Liver (tissue), 9 donors: Measurements from ENCODE around the gene LIFR. TPM values are rescaled to one million over a fixed set of nuclear protein-coding genes. Genes with fewer than 3 reads are reported as not detected.
"Not testable (repeated sequence)": the region's sequence is repeated elsewhere in the genome, so short reads cannot be mapped to it uniquely, and the experiment has no call there.

Experiments
- DNase-seq: peaks from one replicate; pipeline ENCODE4 v3.0.0-alpha.2; 2017; ENCODE audit warnings: low spot score
- H3K27ac ChIP-seq, 2 donors: one replicate each; pipeline ENCODE4 v1.7.0; 2013; ENCODE audit warnings: inconsistent platforms in 2 of 2, low read length in 2 of 2, control low read depth in 1 of 2, low read depth in 1 of 2, mild to moderate bottlenecking in 1 of 2
- H3K27me3 ChIP-seq, 4 donors: one replicate each; pipeline versions ENCODE4 v1.6.1 to v1.7.0; 2013; ENCODE audit warnings: low read length in 3 of 4, inconsistent platforms in 1 of 4, mild to moderate bottlenecking in 1 of 4, moderate library complexity in 1 of 4; ENCODE audit not compliant: control insufficient read depth in 4 of 4, insufficient read depth in 4 of 4
- H3K36me3 ChIP-seq, 4 donors: one replicate each; pipeline versions ENCODE4 v1.6.1 to v1.7.0; 2013; ENCODE audit warnings: low read length in 3 of 4, mild to moderate bottlenecking in 3 of 4, low read depth in 1 of 4, moderate library complexity in 1 of 4; ENCODE audit not compliant: control insufficient read depth in 4 of 4, insufficient read depth in 3 of 4
- H3K4me1 ChIP-seq, 4 donors: one replicate each; pipeline versions ENCODE4 v1.6.1 to v1.7.0; 2013; ENCODE audit warnings: low read length in 3 of 4, mild to moderate bottlenecking in 3 of 4, moderate library complexity in 1 of 4; ENCODE audit not compliant: control insufficient read depth in 4 of 4, insufficient read depth in 4 of 4
- H3K4me3 ChIP-seq, 3 donors: one replicate each; pipeline versions ENCODE4 v1.6.1 to v1.7.0; 2013; ENCODE audit warnings: low read length in 3 of 3, control low read depth in 1 of 3, low read depth in 1 of 3, mild to moderate bottlenecking in 1 of 3
- H3K9ac ChIP-seq, 2 donors: one replicate each; pipeline ENCODE4 v1.7.0; 2013; ENCODE audit warnings: low read length in 2 of 2, mild to moderate bottlenecking in 2 of 2, moderate library complexity in 2 of 2, control low read depth in 1 of 2, low read depth in 1 of 2
- H3K9me3 ChIP-seq, 4 donors: one replicate each; pipeline versions ENCODE4 v1.6.1 to v1.7.0; 2013; ENCODE audit warnings: low read length in 3 of 4; ENCODE audit not compliant: control insufficient read depth in 4 of 4
- ATF3 ChIP-seq: IDR thresholded peaks from 2 replicates; pipeline ENCODE4 v1.6.1; 2016; ENCODE audit warnings: antibody characterized with exemption
- EGR1 ChIP-seq, 2 donors: IDR thresholded peaks; 2 replicates each; pipeline ENCODE4 v1.6.1; 2016 to 2018; ENCODE audit warnings: antibody characterized with exemption in 2 of 2, low read depth in 2 of 2
- FOXA2 ChIP-seq: IDR thresholded peaks from 2 replicates; pipeline ENCODE4 v1.6.1; 2016; ENCODE audit warnings: antibody characterized with exemption
- GABPA ChIP-seq, 2 donors: IDR thresholded peaks in 1 of 2; conservative IDR thresholded peaks in 1 of 2; 2 replicates each; pipeline ENCODE4 v1.6.1; 2016; ENCODE audit warnings: antibody characterized with exemption in 2 of 2, mild to moderate bottlenecking in 1 of 2, moderate library complexity in 1 of 2
- HNF4A ChIP-seq, 2 donors: conservative IDR thresholded peaks; 2 replicates each; pipeline ENCODE4 v1.6.1; 2016; ENCODE audit warnings: antibody characterized with exemption in 2 of 2, mild to moderate bottlenecking in 2 of 2
- NR2F2 ChIP-seq: IDR thresholded peaks from 2 replicates; pipeline ENCODE4 v1.6.1; 2016; ENCODE audit warnings: antibody characterized with exemption
- REST ChIP-seq: IDR thresholded peaks from 2 replicates; pipeline ENCODE4 v1.6.1; 2016; ENCODE audit warnings: antibody characterized with exemption, mild to moderate bottlenecking
- RXRA ChIP-seq, 2 donors: IDR thresholded peaks; 2 replicates each; pipeline ENCODE4 v1.6.1; 2017 to 2018; ENCODE audit warnings: antibody characterized with exemption in 2 of 2, mild to moderate bottlenecking in 1 of 2
- ZBTB33 ChIP-seq: IDR thresholded peaks from 2 replicates; pipeline ENCODE4 v1.6.1; 2016; ENCODE audit warnings: antibody characterized with exemption
- WGBS: extraction: QIAGEN DNeasy Blood & Tissue Kit; methylation state at CpG from one replicate; pipeline ENCODE4 v1.1.7; 2013; 5-methylcytosine and 5-hydroxymethylcytosine counted together
- polyA plus RNA-seq, 2 donors: library from polyadenylated mRNA; stranded (reverse) in 1 of 2; unstranded in 1 of 2; fragments of 200-250 nt in 1 of 2; fragments of >200 nt in 1 of 2; fragmentation: Nextera tagmentation in 1 of 2; extraction: Ambion mirVana in 1 of 2; gene quantifications; one replicate each; pipeline versions ENCODE4 v1.2.1 to v1.2.3, GENCODE V29; 2013 to 2015
- total RNA-seq, 2 donors: library from RNA; depleted of rRNA; stranded (reverse); fragments of >200 nt; gene quantifications; one replicate each; pipeline ENCODE4 v1.2.3, GENCODE V29; 2014
- donor health status: healthy.
- donor health status: healthy.
- donor health status: healthy.
- donor health status: healthy.
- donor health status: healthy.

LIFR gene
- total and polyA plus RNA-seq, 4 donors, result 10.5 to 79.7 (median 32.8) TPM

- peaks cover 0 to 3% (median under 1%) of the 10 kb centered on the region in 4 donors for H3K9me3 ChIP-seq
- no peak overlapping the region for H3K27ac ChIP-seq
- no peak overlapping the region for H3K9ac ChIP-seq
- WGBS, result 84% methylated on average over 3 of the region's 3 CpGs
- DNase-seq, result no peak
- H3K36me3 ChIP-seq, result peaks cover 0 to 3% (median under 1%) of the 10 kb centered on the region in 4 donors
- TF ChIP-seq RXRA (IDR thresholded peaks at IDR 0.05) (no peak), GABPA (IDR thresholded peaks at IDR 0.05 in 1 of 2, conservative IDR thresholded peaks at IDR 0.05 in 1 of 2) (no peak), FOXA2 (no peak), HNF4A (conservative IDR thresholded peaks at IDR 0.05) (no peak), ATF3 (no peak), NR2F2 (no peak), EGR1 (IDR thresholded peaks at IDR 0.05; ENCODE audit: low read depth in 2 of 2) (no peak)
- no peak overlapping the region for H3K4me3 ChIP-seq
- H3K27me3 ChIP-seq, result peaks cover 0 to 2% (median 0%) of the 10 kb centered on the region in 4 donors
- H3K4me1 ChIP-seq, result no peaks in the 10 kb centered on the region
These were observed 32.4 kb downstream of the LIFR start for GRCh38 chr5:38524022-38524421.

- H3K9ac ChIP-seq, result no peak overlapping the region
- H3K36me3 ChIP-seq, result peaks cover 0 to 3% (median under 1%) of the 10 kb centered on the region in 4 donors
- WGBS, result 94% methylated on average over 3 of the region's 3 CpGs
- no peaks in the 10 kb centered on the region for H3K27me3 ChIP-seq
- H3K9me3 ChIP-seq, result peaks cover 0 to 3% (median under 1%) of the 10 kb centered on the region in 4 donors
- no peak overlapping the region for H3K4me3 ChIP-seq
- DNase-seq, result no peak
- H3K27ac ChIP-seq, result no peak overlapping the region
- no peaks in the 10 kb centered on the region for H3K4me1 ChIP-seq
- TF ChIP-seq RXRA (IDR thresholded peaks at IDR 0.05) (no peak), HNF4A (conservative IDR thresholded peaks at IDR 0.05) (no peak), ZBTB33 (no peak)
These were observed 37.0 kb downstream of the LIFR start for GRCh38 chr5:38519476-38519875.

- no peak for TF ChIP-seq REST
- 82% methylated on average over 1 of the region's 1 CpG for WGBS
- Histone ChIP-seq H3K27ac (no peak overlapping the region), H3K9ac (no peak overlapping the region), H3K4me3 (no peak overlapping the region), H3K36me3 (peaks cover 0 to 3% (median under 1%) of the 10 kb centered on the region in 4 donors), H3K9me3 (peaks cover 0 to 3% (median under 1%) of the 10 kb centered on the region in 4 donors), H3K27me3 (no peaks in the 10 kb centered on the region), H3K4me1 (no peaks in the 10 kb centered on the region)
- no peak for DNase-seq
These were observed 38.1 kb downstream of the LIFR start for GRCh38 chr5:38518341-38518740.

- H3K9me3 ChIP-seq, H3K9ac ChIP-seq, H3K27me3 ChIP-seq, H3K27ac ChIP-seq, DNase-seq, H3K36me3 ChIP-seq, H3K4me3 ChIP-seq, H3K4me1 ChIP-seq: not testable (repeated sequence)
- 98% methylated on average over 3 of the region's 3 CpGs for WGBS
These were observed 39.8 kb downstream of the LIFR start for GRCh38 chr5:38516649-38517048.
